Thymus (tissue), 11 donors: ENCODE measurements around the gene TSBP1. TPM values are rescaled to one million over a fixed set of nuclear protein-coding genes. Genes with fewer than 3 reads are reported as not detected.
"Not testable (repeated sequence)": the region's sequence is repeated elsewhere in the genome, so short reads cannot be mapped to it uniquely, and the experiment has no call there.

Experiments used
- DNase-seq, 9 donors: peaks; one replicate each; pipeline ENCODE4 v3.0.0-alpha.2; 2013; ENCODE audit warnings: low spot score in 9 of 9, low read depth in 6 of 9, missing footprints in 1 of 9
- H3K27ac ChIP-seq, 2 donors: one replicate each; pipeline ENCODE4 v1.5.1; 2013; ENCODE audit warnings: control low read depth in 1 of 2, low read depth in 1 of 2, low read length in 1 of 2, mild to moderate bottlenecking in 1 of 2, moderate library complexity in 1 of 2
- H3K27me3 ChIP-seq, 2 donors: one replicate each; pipeline ENCODE4 v1.5.1; 2013; ENCODE audit warnings: low read length in 1 of 2; ENCODE audit not compliant: control insufficient read depth in 2 of 2, insufficient read depth in 1 of 2
- H3K36me3 ChIP-seq, 2 donors: one replicate each; pipeline ENCODE4 v1.5.1; 2013; ENCODE audit warnings: low read length in 1 of 2, mild to moderate bottlenecking in 1 of 2, moderate library complexity in 1 of 2; ENCODE audit not compliant: control insufficient read depth in 2 of 2, insufficient read depth in 2 of 2
- H3K4me1 ChIP-seq, 2 donors: one replicate each; pipeline ENCODE4 v1.5.1; 2013; ENCODE audit warnings: low read length in 2 of 2; ENCODE audit not compliant: control insufficient read depth in 2 of 2, insufficient read depth in 2 of 2
- H3K4me3 ChIP-seq, 2 donors: one replicate each; pipeline ENCODE4 v1.5.1; 2013; ENCODE audit warnings: low read length in 2 of 2, control low read depth in 1 of 2, mild to moderate bottlenecking in 1 of 2
- H3K9me3 ChIP-seq, 2 donors: one replicate each; pipeline ENCODE4 v1.5.1; 2013; ENCODE audit warnings: low read length in 1 of 2, mild to moderate bottlenecking in 1 of 2; ENCODE audit not compliant: control insufficient read depth in 2 of 2, insufficient read depth in 1 of 2
- WGBS: extraction: QIAGEN DNeasy Blood & Tissue Kit; methylation state at CpG from one replicate; pipeline ENCODE4 v1.1.7; 2013; 5-methylcytosine and 5-hydroxymethylcytosine counted together
- polyA plus RNA-seq: library from polyadenylated mRNA; stranded (reverse); fragments of 200-250 nt; gene quantifications from one replicate; pipeline ENCODE4 v1.2.3, GENCODE V29; 2013
- total RNA-seq: library from RNA; stranded (reverse); fragments of 120-200 nt; gene quantifications from one replicate; pipeline ENCODE4 v1.2.4, GENCODE V29; 2013
- donor health status: healthy.

TSBP1 gene
- total and polyA plus RNA-seq, 2 donors = not detected

- not testable (repeated sequence) for DNase-seq, H3K4me3 ChIP-seq, H3K27ac ChIP-seq, H3K36me3 ChIP-seq, H3K9me3 ChIP-seq, H3K4me1 ChIP-seq, H3K27me3 ChIP-seq
- WGBS = 96% methylated on average over 6 of the region's 8 CpGs
Observed at GRCh38 chr6:32358548-32358947, 13.2 kb downstream of the TSBP1 start.

GRCh38 chr6:32355018-32355417 lies 16.7 kb downstream of the TSBP1 start:
- Histone ChIP-seq H3K27ac (no peak overlapping the region), H3K4me1 (no peaks in the 10 kb centered on the region), H3K36me3 (no peaks in the 10 kb centered on the region), H3K27me3 (no peaks in the 10 kb centered on the region), H3K9me3 (no peaks in the 10 kb centered on the region), H3K4me3 (no peak overlapping the region)
- 93% methylated on average over 1 of the region's 1 CpG for WGBS
- no peak for DNase-seq

- no peaks in the 10 kb centered on the region for H3K4me1 ChIP-seq
- no peak overlapping the region for H3K4me3 ChIP-seq
- no peaks in the 10 kb centered on the region for H3K27me3 ChIP-seq
- DNase-seq = no peak
- H3K36me3 ChIP-seq = no peaks in the 10 kb centered on the region
- no peaks in the 10 kb centered on the region for H3K9me3 ChIP-seq
- 99% methylated on average over 2 of the region's 2 CpGs for WGBS
- no peak overlapping the region for H3K27ac ChIP-seq
Observed at GRCh38 chr6:32353348-32353747, 18.4 kb downstream of the TSBP1 start.

- no peak overlapping the region for H3K27ac ChIP-seq
Observed at GRCh38 chr6:32340242-32340641, 31.5 kb downstream of the TSBP1 start.

GRCh38 chr6:32337186-32337805 lies 34.4 kb downstream of the TSBP1 start:
- DNase-seq = no peak

More at GRCh38 chr6:32340242-32340641, 31.5 kb downstream of the TSBP1 start:
- no peak for DNase-seq
- 98% methylated on average over 2 of the region's 2 CpGs for WGBS
- Histone ChIP-seq H3K4me1 (no peaks in the 10 kb centered on the region), H3K27me3 (no peaks in the 10 kb centered on the region), H3K4me3 (no peak overlapping the region), H3K9me3 (no peaks in the 10 kb centered on the region), H3K36me3 (no peaks in the 10 kb centered on the region)

GRCh38 chr6:32332433-32332832 lies 39.3 kb downstream of the TSBP1 start:
- Histone ChIP-seq H3K4me3 (no peak overlapping the region), H3K36me3 (no peaks in the 10 kb centered on the region), H3K4me1 (no peaks in the 10 kb centered on the region), H3K9me3 (no peaks in the 10 kb centered on the region), H3K27ac (no peak overlapping the region), H3K27me3 (no peaks in the 10 kb centered on the region)
- 0% methylated on average over 1 of the region's 1 CpG for WGBS
- no peak for DNase-seq

More at GRCh38 chr6:32337186-32337805, 34.4 kb downstream of the TSBP1 start:
- Histone ChIP-seq H3K27me3 (no peaks in the 10 kb centered on the region), H3K4me3 (no peak overlapping the region), H3K27ac (no peak overlapping the region), H3K36me3 (no peaks in the 10 kb centered on the region), H3K4me1 (no peaks in the 10 kb centered on the region), H3K9me3 (no peaks in the 10 kb centered on the region)
- 96% methylated on average over 4 of the region's 4 CpGs for WGBS

GRCh38 chr6:32329141-32329540 lies 42.6 kb downstream of the TSBP1 start:
- Histone ChIP-seq H3K4me3 (no peak overlapping the region), H3K27ac (no peak overlapping the region), H3K9me3 (no peaks in the 10 kb centered on the region), H3K36me3 (no peaks in the 10 kb centered on the region), H3K27me3 (no peaks in the 10 kb centered on the region), H3K4me1 (no peaks in the 10 kb centered on the region)
- DNase-seq = no peak

- 54% methylated on average over 3 of the region's 3 CpGs for WGBS
- Histone ChIP-seq H3K4me3 (no peak overlapping the region), H3K36me3 (no peaks in the 10 kb centered on the region), H3K4me1 (no peaks in the 10 kb centered on the region), H3K9me3 (no peaks in the 10 kb centered on the region), H3K27me3 (no peaks in the 10 kb centered on the region), H3K27ac (no peak overlapping the region)
- peak in 1 of 9 donors; percentile 5 for DNase-seq
Observed at GRCh38 chr6:32327103-32327502, 44.6 kb downstream of the TSBP1 start.

GRCh38 chr6:32318501-32318900 lies 53.2 kb downstream of the TSBP1 start:
- Histone ChIP-seq H3K36me3 (no peaks in the 10 kb centered on the region), H3K4me3 (no peak overlapping the region)

GRCh38 chr6:32317541-32317940 lies 54.2 kb downstream of the TSBP1 start:
- no peak for DNase-seq
- Histone ChIP-seq H3K27me3 (no peaks in the 10 kb centered on the region), H3K27ac (no peak overlapping the region), H3K4me1 (no peaks in the 10 kb centered on the region), H3K36me3 (no peaks in the 10 kb centered on the region), H3K9me3 (no peaks in the 10 kb centered on the region), H3K4me3 (no peak overlapping the region)
- 37% methylated on average over 5 of the region's 5 CpGs for WGBS

More at GRCh38 chr6:32318501-32318900, 53.2 kb downstream of the TSBP1 start:
- no peaks in the 10 kb centered on the region for H3K9me3 ChIP-seq
- no peak for DNase-seq
- H3K4me1 ChIP-seq = no peaks in the 10 kb centered on the region
- H3K27me3 ChIP-seq = no peaks in the 10 kb centered on the region
- no peak overlapping the region for H3K27ac ChIP-seq
